ENCODE data around the gene ZNF587. TPM values are rescaled to one million over a fixed set of nuclear protein-coding genes. Genes with fewer than 3 reads are reported as not detected.
"Not testable (repeated sequence)": the region's sequence is repeated elsewhere in the genome, so short reads cannot be mapped to it uniquely, and the experiment has no call there.

ZNF587 gene
- total and polyA plus RNA-seq, 2 of the 13 experiments (the other 11 are each of a cell fraction or from before 2014, with no cell fraction given): 8.7 to 17.5 TPM

DNA sequence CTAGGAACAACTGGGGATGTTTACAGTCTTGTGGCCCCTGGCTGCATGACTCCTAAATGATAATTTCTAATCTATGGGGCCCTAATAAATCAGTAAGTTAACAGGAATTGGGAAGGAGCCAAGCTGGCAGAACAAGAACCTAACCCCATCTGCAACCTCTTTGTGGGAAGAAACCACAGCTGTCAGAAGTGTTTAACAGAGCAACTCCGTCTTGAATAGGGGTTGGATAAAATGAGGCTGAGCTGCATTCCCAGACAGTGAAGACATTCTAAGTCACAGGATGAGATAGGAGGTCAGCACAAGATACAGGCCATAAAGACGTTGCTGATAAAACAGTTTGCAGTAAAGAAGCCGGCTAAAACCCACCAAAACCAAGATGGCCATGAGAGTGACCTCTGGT is 41.0 kb downstream of the ZNF587 start:
- H3K36me3 ChIP-seq (replicated peaks in 1 of 2; ENCODE audit: control insufficient read depth in 1 of 2, insufficient read depth in 2 of 2, low read length in 2 of 2); H3K4me2 ChIP-seq (ENCODE audit: low read depth, low read length); H3K4me3 ChIP-seq (replicated peaks in 1 of 3; ENCODE audit: insufficient read depth in 1 of 3, low read depth in 2 of 3, low read length in 3 of 3); CTCF ChIA-PET (ENCODE audit: low intra/inter-chr PET ratio, low total read pairs); H3K79me2 ChIP-seq (ENCODE audit: insufficient read depth, low read length); H3K9me3 ChIP-seq (ENCODE audit: low read length); H3K27me3 ChIP-seq (ENCODE audit: control insufficient read depth in 1 of 2, insufficient read depth in 2 of 2, low read length in 2 of 2); H3K9ac ChIP-seq (ENCODE audit: insufficient read depth, low read depth, low read length); ATAC-seq; POLR2A ChIA-PET; FAIRE-seq; intact Hi-C loops (cut with micrococcal nuclease; ENCODE audit: unreplicated experiment); H2AFZ ChIP-seq (ENCODE audit: low read length); H3K4me1 ChIP-seq (ENCODE audit: insufficient read depth, low read length); in situ Hi-C loops (cut with HindIII; ENCODE audit: extremely low pct_ligation_motif_present, low pct_unique_long_range_greater_than_20kb); BruUV-seq (replicated peaks); DNase-seq (ENCODE audit: low spot score); H3K27ac ChIP-seq (ENCODE audit: extremely low read length, insufficient read depth, low read length); H4K20me1 ChIP-seq (ENCODE audit: insufficient read depth, low read length): not testable (repeated sequence)
- 72% methylated on average over 3 of the region's 3 CpGs for WGBS (ENCODE audit: low lambda C conversion rate)

DNA sequence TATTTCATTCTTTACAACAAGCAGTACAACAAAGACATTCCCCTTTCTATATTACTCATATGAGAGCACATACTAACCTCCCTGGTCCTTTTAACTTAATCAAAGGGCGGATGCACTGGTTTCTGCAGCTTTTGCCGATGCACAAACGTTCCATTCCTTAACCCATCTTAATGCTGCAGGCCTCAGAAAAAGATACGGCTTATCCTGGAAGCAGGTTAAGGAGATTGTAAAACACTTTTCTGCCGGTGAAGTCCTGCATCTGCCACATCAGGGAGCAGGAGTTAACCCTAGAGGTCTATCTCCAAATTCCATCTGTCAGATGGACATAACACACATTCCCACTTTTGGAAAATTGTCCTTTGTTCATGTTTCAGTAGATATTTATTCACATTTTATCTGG is 50.7 kb downstream of the ZNF587 start:
- H3K4me1 ChIP-seq (ENCODE audit: insufficient read depth, low read length): peaks cover 12% of the 10 kb centered on the region
- no peak overlapping the region for H3K9ac ChIP-seq (ENCODE audit: insufficient read depth, low read depth, low read length)
- no peaks in the 10 kb centered on the region for H3K9me3 ChIP-seq (ENCODE audit: low read length)
- H3K36me3 ChIP-seq (replicated peaks in 1 of 2; ENCODE audit: control insufficient read depth in 1 of 2, insufficient read depth in 2 of 2, low read length in 2 of 2): no peaks in the 10 kb centered on the region
- no peaks in the 10 kb centered on the region for H3K27me3 ChIP-seq (ENCODE audit: control insufficient read depth in 1 of 2, insufficient read depth in 2 of 2, low read length in 2 of 2)
- WGBS (ENCODE audit: low lambda C conversion rate): 86% methylated on average over 5 of the region's 5 CpGs
- ChIA-PET POLR2A (no interaction called here), CTCF (ENCODE audit: low intra/inter-chr PET ratio, low total read pairs) (no interaction called here)
- in situ Hi-C loops (cut with HindIII; ENCODE audit: extremely low pct_ligation_motif_present, low pct_unique_long_range_greater_than_20kb): no loop called here
- no peak overlapping the region for H2AFZ ChIP-seq (ENCODE audit: low read length)
- ATAC-seq (no peak), FAIRE-seq (no peak), DNase-seq (ENCODE audit: low spot score) (no peak)
- no TSS peak for BruUV-seq (replicated peaks)
- no peak overlapping the region for H3K27ac ChIP-seq (ENCODE audit: extremely low read length, insufficient read depth, low read length)
- intact Hi-C loops (cut with micrococcal nuclease; ENCODE audit: unreplicated experiment): loop anchor here (5.0 kb wide), 1 partner anchor 433 kb away; no protein-coding TSS in a partner anchor
- H4K20me1 ChIP-seq (ENCODE audit: insufficient read depth, low read length): no peaks in the 10 kb centered on the region
- H3K79me2 ChIP-seq (ENCODE audit: insufficient read depth, low read length): no peaks in the 10 kb centered on the region
- TF ChIP-seq RXRB (CRISPR knock-in tag; IDR thresholded peaks at IDR 0.05; ENCODE audit: borderline replicate concordance) (no peak), NRL (CRISPR knock-in tag; IDR thresholded peaks at IDR 0.05; ENCODE audit: borderline replicate concordance) (no peak), NCOR1 (IDR thresholded peaks at IDR 0.05; ENCODE audit: borderline replicate concordance, low read length) (no peak), ZNF44 (CRISPR knock-in tag; IDR thresholded peaks at IDR 0.05) (no peak), ZNF616 (CRISPR knock-in tag; IDR thresholded peaks at IDR 0.05; ENCODE audit: low read depth) (no peak), ZNF598 (CRISPR knock-in tag; IDR thresholded peaks at IDR 0.05; ENCODE audit: borderline replicate concordance) (no peak), MZF1 (CRISPR knock-in tag; IDR thresholded peaks at IDR 0.05; ENCODE audit: borderline replicate concordance) (no peak), HCFC1 (IDR thresholded peaks at IDR 0.05; ENCODE audit: low read depth, low read length) (no peak), ZBTB38 (CRISPR knock-in tag; IDR thresholded peaks at IDR 0.05) (no peak)
- no peak overlapping the region for H3K4me3 ChIP-seq (replicated peaks in 1 of 3; ENCODE audit: insufficient read depth in 1 of 3, low read depth in 2 of 3, low read length in 3 of 3)
- H3K4me2 ChIP-seq (ENCODE audit: low read depth, low read length): no peak overlapping the region
